Glutamatergic neuron (in vitro differentiated cells): ENCODE results near the gene GJA8. TPM values are rescaled to one million over a fixed set of nuclear protein-coding genes. Genes with fewer than 3 reads are reported as not detected.
"Not testable (repeated sequence)": the region's sequence is repeated elsewhere in the genome, so short reads cannot be mapped to it uniquely, and the experiment has no call there.

Experiments
- DNase-seq: peaks from one replicate; pipeline ENCODE4 v3.0.0; 2022
- H3K27ac Mint-ChIP-seq: one replicate; pipeline ENCODE4 v1.8.0; 2020; ENCODE audit warnings: mild to moderate bottlenecking, mixed read lengths, inconsistent platforms; ENCODE audit not compliant: unreplicated experiment
- H3K27me3 Mint-ChIP-seq: one replicate; pipeline ENCODE4 v1.8.0; 2020; ENCODE audit warnings: mild to moderate bottlenecking, moderate library complexity, mixed read lengths, inconsistent platforms; ENCODE audit not compliant: unreplicated experiment
- H3K36me3 Mint-ChIP-seq: one replicate; pipeline ENCODE4 v1.8.0; 2020; ENCODE audit warnings: mild to moderate bottlenecking, mixed read lengths, inconsistent platforms; ENCODE audit not compliant: unreplicated experiment
- H3K4me1 Mint-ChIP-seq: one replicate; pipeline ENCODE4 v1.8.0; 2020; ENCODE audit warnings: mild to moderate bottlenecking, low read depth, mixed read lengths, inconsistent platforms; ENCODE audit not compliant: unreplicated experiment
- H3K4me3 Mint-ChIP-seq: one replicate; pipeline ENCODE4 v1.8.0; 2020; ENCODE audit warnings: mild to moderate bottlenecking, mixed read lengths, inconsistent platforms; ENCODE audit not compliant: unreplicated experiment
- H3K9me3 Mint-ChIP-seq: one replicate; pipeline ENCODE4 v1.8.0; 2020; ENCODE audit warnings: mild to moderate bottlenecking, moderate library complexity, mixed read lengths, inconsistent platforms; ENCODE audit not compliant: unreplicated experiment
- long read RNA-seq: library from polyadenylated mRNA; unstranded; transcript quantifications from one replicate; pipeline ENCODE4 v2.0.0, GENCODE V29; 2020; ENCODE audit not compliant: unreplicated experiment
- total RNA-seq: library from RNA; stranded (reverse); fragmentation: NEBNext Ultra II Directional; extraction: Animal tissue kit (Norgen Biotek cat#: 25700); gene quantifications from one replicate; pipeline ENCODE4 v1.2.1, GENCODE V29; 2021; ENCODE audit not compliant: unreplicated experiment
- TF ChIP-seq, protein P1 (sequence below): fragments of 200-600 bp; sonication (generic); IDR thresholded peaks from one replicate; pipeline ENCODE4 v1.5.0; 2021; ENCODE audit not compliant: partially characterized antibody, unreplicated experiment

The GJA8 gene
- not detected for total RNA-seq
- long read RNA-seq, result 0 reads

- H3K4me3 Mint-ChIP-seq, result no peak within 1 kb of the TSS
- H3K4me1 Mint-ChIP-seq, result no peaks in the 10 kb centered on the region
- TF ChIP-seq, protein P1, sequence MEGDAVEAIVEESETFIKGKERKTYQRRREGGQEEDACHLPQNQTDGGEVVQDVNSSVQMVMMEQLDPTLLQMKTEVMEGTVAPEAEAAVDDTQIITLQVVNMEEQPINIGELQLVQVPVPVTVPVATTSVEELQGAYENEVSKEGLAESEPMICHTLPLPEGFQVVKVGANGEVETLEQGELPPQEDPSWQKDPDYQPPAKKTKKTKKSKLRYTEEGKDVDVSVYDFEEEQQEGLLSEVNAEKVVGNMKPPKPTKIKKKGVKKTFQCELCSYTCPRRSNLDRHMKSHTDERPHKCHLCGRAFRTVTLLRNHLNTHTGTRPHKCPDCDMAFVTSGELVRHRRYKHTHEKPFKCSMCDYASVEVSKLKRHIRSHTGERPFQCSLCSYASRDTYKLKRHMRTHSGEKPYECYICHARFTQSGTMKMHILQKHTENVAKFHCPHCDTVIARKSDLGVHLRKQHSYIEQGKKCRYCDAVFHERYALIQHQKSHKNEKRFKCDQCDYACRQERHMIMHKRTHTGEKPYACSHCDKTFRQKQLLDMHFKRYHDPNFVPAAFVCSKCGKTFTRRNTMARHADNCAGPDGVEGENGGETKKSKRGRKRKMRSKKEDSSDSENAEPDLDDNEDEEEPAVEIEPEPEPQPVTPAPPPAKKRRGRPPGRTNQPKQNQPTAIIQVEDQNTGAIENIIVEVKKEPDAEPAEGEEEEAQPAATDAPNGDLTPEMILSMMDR, result no peak
- H3K36me3 Mint-ChIP-seq, result no peaks in the 10 kb centered on the region
- H3K27me3 Mint-ChIP-seq, result no peaks in the 10 kb centered on the region
- H3K9me3 Mint-ChIP-seq, result no peaks in the 10 kb centered on the region
- H3K27ac Mint-ChIP-seq, result no peak within 1 kb of the TSS
- no peak for DNase-seq
Observed at GRCh38 chr1:147902253-147902845, at the start of gene GJA8. TSS of gene GJA8 (plus strand) at chr1:147902795. CDS start at chr1:147907956, 5,161 bp downstream.

GRCh38 chr1:147853391-147853790, 49.2 kb upstream of the GJA8 start:
- no peaks in the 10 kb centered on the region for H3K36me3 Mint-ChIP-seq

DNA sequence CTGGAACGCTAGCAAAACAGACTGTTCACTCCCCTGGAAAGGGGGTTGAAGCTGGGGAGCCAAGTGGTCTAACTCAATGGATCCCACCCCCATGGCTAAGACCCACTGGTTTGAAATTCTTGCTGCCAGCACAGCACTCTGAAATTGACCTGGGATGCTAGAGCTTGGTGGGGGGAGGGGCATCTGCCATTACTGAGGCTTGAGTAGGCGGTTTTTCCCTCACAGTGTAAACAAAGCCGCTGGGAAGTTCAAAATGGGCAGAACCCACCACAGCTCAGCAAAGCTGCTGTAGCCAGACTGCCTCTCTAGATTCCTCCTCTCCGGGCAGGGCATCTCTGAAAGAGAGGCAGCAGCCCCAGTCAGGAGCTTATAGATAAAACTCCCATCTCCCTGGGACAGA, 47.6 kb upstream of the GJA8 start:
- DNase-seq, H3K27ac Mint-ChIP-seq, H3K4me3 Mint-ChIP-seq, H3K27me3 Mint-ChIP-seq, H3K36me3 Mint-ChIP-seq, H3K4me1 Mint-ChIP-seq, H3K9me3 Mint-ChIP-seq: not testable (repeated sequence)

More at GRCh38 chr1:147853391-147853790, 49.2 kb upstream of the GJA8 start:
- H3K27ac Mint-ChIP-seq, result no peak overlapping the region
- peaks cover 2% of the 10 kb centered on the region for H3K9me3 Mint-ChIP-seq
- H3K4me3 Mint-ChIP-seq, result no peak overlapping the region
- peaks cover 2% of the 10 kb centered on the region for H3K27me3 Mint-ChIP-seq
- no peak for DNase-seq
- H3K4me1 Mint-ChIP-seq, result peaks cover 2% of the 10 kb centered on the region
- TF ChIP-seq, protein P1, result no peak

DNA sequence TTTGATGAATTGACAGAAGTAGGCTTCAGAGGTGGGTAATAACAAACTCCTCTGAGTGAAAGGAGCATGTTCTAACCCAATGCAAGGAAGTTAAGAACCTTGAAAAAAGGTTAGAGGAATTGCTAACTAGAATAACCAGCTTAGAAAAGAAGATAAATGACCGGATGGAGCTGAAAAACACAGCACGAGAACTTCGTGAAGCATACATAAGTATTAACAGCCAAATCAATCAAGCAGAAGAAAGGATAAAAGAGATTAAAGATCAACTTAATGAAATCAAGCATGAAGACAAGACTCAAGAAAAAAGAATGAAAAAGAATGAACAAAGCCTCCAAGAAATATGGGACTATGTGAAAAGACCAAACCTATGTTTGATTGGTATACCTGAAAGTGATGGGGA, 46.6 kb upstream of the GJA8 start:
- H3K4me1 Mint-ChIP-seq, H3K4me3 Mint-ChIP-seq, H3K27me3 Mint-ChIP-seq, DNase-seq, H3K36me3 Mint-ChIP-seq, H3K9me3 Mint-ChIP-seq, H3K27ac Mint-ChIP-seq: not testable (repeated sequence)

- not testable (repeated sequence) for DNase-seq, H3K9me3 Mint-ChIP-seq, H3K4me1 Mint-ChIP-seq, H3K4me3 Mint-ChIP-seq, H3K27ac Mint-ChIP-seq, H3K27me3 Mint-ChIP-seq, H3K36me3 Mint-ChIP-seq
Observed at GRCh38 chr1:147867204-147867603, 35.4 kb upstream of the GJA8 start.

DNA sequence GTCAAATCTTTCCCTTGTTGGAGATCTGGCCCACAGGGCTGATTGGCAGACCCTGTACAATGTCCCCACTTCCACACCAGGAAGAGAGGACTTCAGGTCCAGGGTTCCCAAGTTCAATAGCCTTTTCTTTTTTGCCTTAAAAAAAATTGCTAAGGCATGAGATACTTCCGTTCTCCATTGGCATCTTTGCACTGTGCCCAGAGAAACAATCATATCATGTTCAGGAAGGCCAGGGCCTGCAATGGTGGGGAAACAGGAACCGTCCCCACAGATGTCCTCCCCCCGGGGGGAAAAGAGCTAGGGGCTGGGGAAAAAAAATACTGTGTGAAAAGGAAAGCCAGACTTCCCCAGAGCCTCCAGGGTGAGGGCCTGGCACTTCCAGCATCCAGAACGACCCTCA, 24.6 kb upstream of the GJA8 start:
- Mint-ChIP-seq H3K27me3 (peaks cover 1% of the 10 kb centered on the region), H3K27ac (no peak overlapping the region)

More for the DNA sequence above, 24.6 kb upstream of the GJA8 start:
- TF ChIP-seq, protein P1, result no peak
- no peak overlapping the region for H3K4me3 Mint-ChIP-seq
- H3K9me3 Mint-ChIP-seq, result no peaks in the 10 kb centered on the region
- peaks cover 5% of the 10 kb centered on the region for H3K36me3 Mint-ChIP-seq
- DNase-seq, result no peak
- no peaks in the 10 kb centered on the region for H3K4me1 Mint-ChIP-seq
